Stimulated activated CD4-positive, alpha-beta T cell treated with anti-CD3 and anti-CD28 coated beads, TNF-alpha, amount 100 ng/mL, for 1 hour (primary cell): ENCODE data around the gene PPIF.

ENCODE experiments used
- DNase-seq, 3 donors: peaks; one replicate each; pipeline ENCODE4 v3.0.0-alpha.2; 2020; ENCODE audit warnings: low read depth in 3 of 3, low spot score in 1 of 3

PPIF gene

GRCh38 chr10:79347226-79347893 lies at the start of gene PPIF:
TSS of gene PPIF (plus strand) at chr10:79347469. CDS start at chr10:79347549, 80 bp downstream.
- DNase-seq, result peak; percentile 77 to 95 (median 92)

DNA sequence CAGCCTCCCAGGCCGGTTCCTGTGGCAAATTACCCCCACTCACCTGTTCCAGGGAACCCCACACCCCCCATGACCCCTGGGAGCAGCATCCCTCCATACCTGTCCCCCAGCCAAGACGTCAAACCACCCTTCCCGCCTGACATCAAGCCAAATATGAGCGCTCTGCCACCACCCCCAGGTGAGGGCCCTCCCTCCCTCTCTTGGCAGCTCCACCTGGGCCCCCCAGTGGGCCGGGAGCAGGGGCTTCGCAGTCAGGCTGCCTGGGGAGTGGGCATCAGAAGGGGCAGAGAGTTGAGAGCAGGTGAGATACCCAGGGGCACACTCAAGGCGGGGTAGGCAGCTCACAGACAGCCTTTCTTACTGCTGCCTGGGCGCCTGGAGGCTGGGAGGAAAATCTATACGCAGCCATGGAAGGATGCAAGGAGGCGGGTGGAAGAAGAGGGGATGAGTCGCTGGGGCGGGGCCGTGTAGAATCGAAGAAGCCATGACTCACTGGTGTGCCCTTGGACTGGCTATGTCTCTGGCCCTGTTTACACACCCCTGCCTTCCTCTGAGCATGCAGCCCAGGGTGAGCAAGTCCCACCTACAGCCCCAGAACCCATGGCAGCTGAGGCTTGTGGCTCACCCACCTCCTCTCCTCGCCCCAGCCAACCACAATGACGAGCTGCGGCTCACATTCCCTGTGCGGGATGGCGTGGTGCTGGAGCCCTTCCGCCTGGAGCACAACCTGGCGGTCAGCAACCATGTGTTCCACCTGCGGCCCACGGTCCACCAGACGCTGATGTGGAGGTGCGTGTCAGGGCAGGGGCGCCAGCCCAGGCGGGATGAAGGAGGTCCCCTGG lies 48.6 kb upstream of the PPIF start:
- DNase-seq, result no peak

GRCh38 chr10:79299397-79300241 lies 47.6 kb upstream of the PPIF start:
- no peak for DNase-seq

GRCh38 chr10:79300711-79301110 lies 46.6 kb upstream of the PPIF start:
- no peak for DNase-seq

- no peak for DNase-seq
Observed at GRCh38 chr10:79301754-79302530, 45.3 kb upstream of the PPIF start.

DNA sequence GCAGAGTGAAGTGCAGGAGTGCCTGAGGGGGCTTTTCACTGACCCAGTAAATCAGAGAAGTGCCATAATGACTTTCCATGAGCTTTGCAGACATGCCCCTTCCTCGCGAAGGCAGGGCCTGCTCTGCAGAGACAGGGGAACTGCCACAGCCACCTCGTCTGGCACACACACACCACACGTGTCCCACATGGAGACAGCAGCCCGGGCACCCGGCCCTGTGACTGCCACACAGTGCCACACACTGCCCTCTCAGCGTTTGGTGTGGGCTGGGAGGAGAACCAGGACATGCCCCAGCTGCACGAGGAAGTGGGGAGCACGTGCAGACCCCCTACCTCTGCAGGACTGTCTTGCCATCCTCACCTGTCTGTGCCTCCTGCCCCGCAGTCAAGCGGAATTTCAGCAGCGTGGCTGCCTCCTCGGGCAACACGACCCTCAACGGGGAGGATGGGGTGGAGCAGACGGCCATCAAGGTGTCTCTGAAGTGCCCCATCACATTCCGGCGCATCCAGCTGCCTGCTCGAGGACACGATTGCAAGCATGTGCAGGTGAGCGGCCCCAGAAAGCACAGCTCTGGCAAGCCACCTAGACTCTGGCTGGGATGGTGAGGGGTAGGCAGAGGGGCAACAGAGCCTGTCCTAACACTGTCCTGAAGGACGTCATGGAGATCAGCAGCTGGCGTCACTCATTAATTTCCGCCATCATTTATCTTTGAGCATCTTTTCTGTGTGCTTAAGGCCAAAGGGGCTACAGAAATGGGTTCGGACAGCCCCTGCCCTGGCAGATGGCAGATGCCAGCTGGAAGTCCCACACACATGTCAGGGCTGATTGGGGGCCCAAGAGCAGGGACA lies 43.4 kb upstream of the PPIF start:
- no peak for DNase-seq

GRCh38 chr10:79304479-79305087 lies 42.7 kb upstream of the PPIF start:
- DNase-seq, result no peak

- DNase-seq, result no peak
Observed at GRCh38 chr10:79305515-79305914, 41.8 kb upstream of the PPIF start.

DNA sequence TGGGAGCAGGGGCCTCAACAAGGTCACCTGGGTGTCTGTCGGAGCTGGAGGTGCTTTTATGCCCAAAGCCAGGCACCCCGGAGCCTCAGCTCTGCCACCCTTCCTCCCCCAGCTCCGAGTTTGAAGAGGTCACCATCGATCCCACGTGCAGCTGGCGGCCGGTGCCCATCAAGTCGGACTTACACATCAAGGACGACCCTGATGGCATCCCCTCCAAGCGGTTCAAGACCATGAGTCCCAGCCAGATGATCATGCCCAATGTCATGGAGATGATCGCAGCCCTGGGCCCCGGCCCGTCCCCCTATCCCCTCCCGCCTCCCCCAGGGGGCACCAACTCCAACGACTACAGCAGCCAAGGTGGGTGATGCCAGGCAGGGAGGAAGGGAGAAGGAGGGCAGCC lies 41.3 kb upstream of the PPIF start:
- DNase-seq, result no peak

- no peak for DNase-seq
Observed at GRCh38 chr10:79306644-79307220, 40.5 kb upstream of the PPIF start.

DNA sequence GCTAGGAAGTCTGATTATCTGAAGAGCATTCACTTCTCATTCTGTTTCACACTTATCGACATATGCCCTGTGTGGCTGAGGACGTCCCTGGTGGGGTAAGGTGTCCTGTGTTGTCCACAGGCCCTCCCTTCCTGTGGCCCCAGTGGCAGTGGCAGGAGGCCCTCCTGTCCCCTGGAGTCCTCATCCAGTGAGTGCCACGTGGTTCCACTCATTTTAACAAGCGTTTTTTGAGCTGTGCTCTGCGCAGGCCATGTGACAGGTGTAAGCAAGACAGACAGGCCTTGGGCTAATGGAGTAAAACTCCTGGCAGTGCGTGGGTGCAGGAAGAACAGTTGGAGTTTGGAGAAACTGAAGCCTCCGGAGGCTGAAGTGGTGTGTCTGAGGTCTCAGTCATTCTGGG lies 39.3 kb upstream of the PPIF start:
- no peak for DNase-seq

- DNase-seq, result no peak
Observed at GRCh38 chr10:79308969-79309665, 38.2 kb upstream of the PPIF start.

GRCh38 chr10:79310200-79310865 lies 36.9 kb upstream of the PPIF start:
- DNase-seq, result no peak

DNA sequence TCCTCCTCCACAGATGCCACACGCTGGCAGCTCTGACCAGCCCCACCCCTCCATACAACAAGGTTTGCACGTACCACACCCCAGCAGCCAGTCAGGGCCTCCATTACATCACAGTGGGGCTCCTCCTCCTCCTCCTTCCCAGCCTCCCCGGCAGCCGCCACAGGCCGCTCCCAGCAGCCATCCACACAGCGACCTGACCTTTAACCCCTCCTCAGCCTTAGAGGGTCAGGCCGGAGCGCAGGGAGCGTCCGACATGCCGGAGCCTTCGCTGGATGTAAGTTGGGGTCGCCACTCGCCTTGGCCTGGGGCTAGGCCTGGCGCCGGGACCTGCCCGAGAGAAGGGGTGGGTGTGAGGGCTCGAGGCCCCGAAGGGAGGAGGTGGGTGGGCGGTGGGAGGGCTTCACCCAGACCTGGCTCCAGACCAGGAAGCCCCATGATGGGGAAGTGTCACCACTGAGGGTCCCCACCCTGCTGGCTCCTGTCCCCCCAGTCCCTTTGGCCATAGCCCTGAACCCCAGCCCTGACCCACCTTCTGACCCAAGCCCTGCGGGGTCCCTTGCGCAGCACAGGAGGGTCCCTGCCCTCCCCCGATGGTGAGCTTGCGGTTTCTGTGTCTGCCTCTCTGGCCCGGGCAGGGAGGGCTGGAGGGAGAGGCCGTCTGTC lies 36.2 kb upstream of the PPIF start:
- DNase-seq, result no peak

GRCh38 chr10:79311581-79312407 lies 35.5 kb upstream of the PPIF start:
- no peak for DNase-seq

DNA sequence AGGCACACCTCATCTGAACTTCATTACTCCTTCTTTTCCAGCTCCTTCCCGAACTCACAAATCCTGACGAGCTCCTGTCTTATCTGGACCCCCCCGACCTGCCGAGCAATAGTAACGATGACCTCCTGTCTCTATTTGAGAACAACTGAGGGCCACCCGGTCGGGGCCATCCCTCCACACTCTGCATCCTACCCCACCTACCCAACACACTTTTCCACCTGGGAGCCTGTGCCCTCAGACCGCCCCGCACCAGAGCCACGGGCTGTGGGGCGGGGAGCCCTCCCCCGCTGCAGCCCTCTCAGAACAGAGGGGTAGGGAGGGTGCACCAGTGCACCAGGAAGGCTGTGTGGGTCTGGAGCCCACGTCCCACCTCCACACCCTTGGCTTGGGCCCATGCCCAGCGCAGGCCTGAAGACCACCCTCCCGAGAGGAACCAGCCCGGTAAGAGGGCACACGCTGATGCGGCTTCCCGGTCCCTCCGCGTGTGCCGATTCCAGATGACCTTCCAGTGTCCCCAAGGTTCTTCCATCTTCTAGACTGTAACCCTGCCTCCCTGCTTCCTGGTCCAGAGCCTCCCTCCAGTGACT lies 34.6 kb upstream of the PPIF start:
- no peak for DNase-seq
